Globus pallidus (tissue), 1 donor: Measurements from ENCODE around the gene BFAR.
"Not testable (repeated sequence)": the region's sequence is repeated elsewhere in the genome, so short reads cannot be mapped to it uniquely, and the experiment has no call there.

Source experiments
- DNase-seq: peaks from one replicate; pipeline ENCODE4 v3.0.0-alpha.2; 2015; ENCODE audit warnings: low spot score

The BFAR gene

GRCh38 chr16:14635395-14636165, 2.8 kb downstream of the BFAR start:
- no peak for DNase-seq

GRCh38 chr16:14636179-14636950, 3.6 kb downstream of the BFAR start:
- DNase-seq, result not testable (repeated sequence)

- not testable (repeated sequence) for DNase-seq
These were observed 4.1 kb downstream of the BFAR start for GRCh38 chr16:14636951-14637240.

- no peak for DNase-seq
These were observed 7.8 kb downstream of the BFAR start for GRCh38 chr16:14640538-14640937.

GRCh38 chr16:14641206-14641605, 8.5 kb downstream of the BFAR start:
- no peak for DNase-seq

GRCh38 chr16:14641926-14642325, 9.2 kb downstream of the BFAR start:
- DNase-seq, result no peak

GRCh38 chr16:14649816-14650215, 17.1 kb downstream of the BFAR start:
- DNase-seq, result no peak

GRCh38 chr16:14650629-14651028, 17.9 kb downstream of the BFAR start:
- DNase-seq, result no peak

- no peak for DNase-seq
These were observed 20.0 kb downstream of the BFAR start for GRCh38 chr16:14652726-14653125.

GRCh38 chr16:14658063-14658462, 25.3 kb downstream of the BFAR start:
- DNase-seq, result no peak

GRCh38 chr16:14667347-14668266, 34.9 kb downstream of the BFAR start:
- DNase-seq, result no peak

- no peak for DNase-seq
These were observed 35.9 kb downstream of the BFAR start for GRCh38 chr16:14668556-14669223.

- no peak for DNase-seq
These were observed 37.0 kb downstream of the BFAR start for GRCh38 chr16:14669776-14670175.

- no peak for DNase-seq
These were observed 39.7 kb downstream of the BFAR start for GRCh38 chr16:14672403-14672971.

GRCh38 chr16:14676633-14677032, 43.9 kb downstream of the BFAR start:
- no peak for DNase-seq

- no peak for DNase-seq
These were observed 44.9 kb downstream of the BFAR start for GRCh38 chr16:14677627-14678026.

GRCh38 chr16:14678748-14679497, 46.2 kb downstream of the BFAR start:
- no peak for DNase-seq

- not testable (repeated sequence) for DNase-seq
These were observed 47.6 kb downstream of the BFAR start for GRCh38 chr16:14680396-14680795.

GRCh38 chr16:14681115-14681514, 48.4 kb downstream of the BFAR start:
- no peak for DNase-seq

- DNase-seq, result no peak
These were observed 49.4 kb downstream of the BFAR start for GRCh38 chr16:14682121-14682520.
